Measurements from ENCODE around the gene DOCK11.

GRCh38 chrX:118727686-118728339 lies 232.2 kb downstream of the DOCK11 start:
- no peak for TF ChIP-seq CTCF (conservative IDR thresholded peaks at IDR 0.05; ENCODE audit: low read depth, low read length)
- TF ChIP-seq EZH2phosphoT487 (IDR thresholded peaks at IDR 0.05; ENCODE audit: borderline replicate concordance, low read length) = no peak
- TF ChIP-seq EZH2 (IDR thresholded peaks at IDR 0.05; ENCODE audit: low read length, unreplicated experiment) = no peak
